Measurements from ENCODE around the gene IQUB.
"Not testable (repeated sequence)": the region's sequence is repeated elsewhere in the genome, so short reads cannot be mapped to it uniquely, and the experiment has no call there.

Gene IQUB

GRCh38 chr7:123480107-123480506, 54.3 kb downstream of the IQUB start:
- no peak for DNase-seq (ENCODE audit: low spot score)
- TF ChIP-seq CTCF (IDR thresholded peaks at IDR 0.05; ENCODE audit: extremely low read depth, missing control alignments): no peak

GRCh38 chr7:123478056-123478455, 56.3 kb downstream of the IQUB start:
- not testable (repeated sequence) for DNase-seq (ENCODE audit: low spot score)

GRCh38 chr7:123472750-123473445, 61.5 kb downstream of the IQUB start:
- no peak for TF ChIP-seq CTCF (IDR thresholded peaks at IDR 0.05; ENCODE audit: extremely low read depth, missing control alignments)
- no peak for DNase-seq (ENCODE audit: low spot score)

- no peak for DNase-seq (ENCODE audit: low spot score)
- no peak for TF ChIP-seq CTCF (IDR thresholded peaks at IDR 0.05; ENCODE audit: extremely low read depth, missing control alignments)
These were observed 62.1 kb downstream of the IQUB start for GRCh38 chr7:123472327-123472726.

GRCh38 chr7:123468303-123468702, 66.1 kb downstream of the IQUB start:
- TF ChIP-seq CTCF (IDR thresholded peaks at IDR 0.05; ENCODE audit: extremely low read depth, missing control alignments): no peak
- DNase-seq (ENCODE audit: low spot score): no peak

- no peak for DNase-seq (ENCODE audit: low spot score)
- TF ChIP-seq CTCF (IDR thresholded peaks at IDR 0.05; ENCODE audit: extremely low read depth, missing control alignments): no peak
These were observed 70.5 kb downstream of the IQUB start for GRCh38 chr7:123463890-123464289.

- TF ChIP-seq CTCF (IDR thresholded peaks at IDR 0.05; ENCODE audit: extremely low read depth, missing control alignments): no peak
- no peak for DNase-seq (ENCODE audit: low spot score)
These were observed 73.8 kb downstream of the IQUB start for GRCh38 chr7:123460616-123461015.

- no peak for DNase-seq (ENCODE audit: low spot score)
- no peak for TF ChIP-seq CTCF (IDR thresholded peaks at IDR 0.05; ENCODE audit: extremely low read depth, missing control alignments)
These were observed 78.4 kb downstream of the IQUB start for GRCh38 chr7:123455965-123456470.

All from GM20000 (cell line).